PFSK-1 (cell line): Measurements from ENCODE around the gene NLN.

Experiments used
- FOXP2 ChIP-seq: optimal IDR thresholded peaks from 2 replicates; pipeline ENCODE3; 2011; ENCODE audit warnings: borderline replicate concordance, control low read depth, inconsistent platforms; ENCODE audit not compliant: insufficient read depth; ENCODE audit errors: extremely low read length, extremely low read depth
- POLR2AphosphoS5 ChIP-seq: IDR thresholded peaks from 2 replicates; pipeline ENCODE4 v1.6.1; 2012; ENCODE audit warnings: low read depth, mild to moderate bottlenecking, control low read depth, low read length, moderate library complexity
- REST ChIP-seq, 2 experiments: IDR thresholded peaks; 2 replicates each; pipeline versions ENCODE4 v1.6.1 to v1.8.0; 2011 to 2012; ENCODE audit warnings: low read depth in 2 of 2, low read length in 2 of 2, control low read depth in 1 of 2, inconsistent platforms in 1 of 2, mild to moderate bottlenecking in 1 of 2, moderate library complexity in 1 of 2; ENCODE audit not compliant: insufficient read depth in 1 of 2
- SIN3A ChIP-seq: IDR thresholded peaks from 2 replicates; pipeline ENCODE4 v1.6.1; 2012; ENCODE audit warnings: mild to moderate bottlenecking, low read length, moderate library complexity, borderline replicate concordance; ENCODE audit not compliant: insufficient read depth
- TAF1 ChIP-seq: IDR thresholded peaks from 2 replicates; pipeline ENCODE4 v1.6.1; 2012; ENCODE audit warnings: low read length, control low read depth, borderline replicate concordance; ENCODE audit not compliant: insufficient read depth

NLN gene

GRCh38 chr5:65833780-65834179 lies 111.8 kb downstream of the NLN start:
- TF ChIP-seq TAF1 (no peak), SIN3A (no peak), REST (IDR thresholded peaks at IDR 0.05; ENCODE audit: insufficient read depth in 1 of 2, low read depth in 2 of 2, low read length in 2 of 2) (no peak), FOXP2 (no peak), POLR2AphosphoS5 (no peak)

- TF ChIP-seq REST (IDR thresholded peaks at IDR 0.05; ENCODE audit: insufficient read depth in 1 of 2, low read depth in 2 of 2, low read length in 2 of 2), result no peak
- no peak for TF ChIP-seq TAF1
- no peak for TF ChIP-seq FOXP2
- TF ChIP-seq SIN3A, result no peak
- TF ChIP-seq POLR2AphosphoS5, result no peak
Observed at GRCh38 chr5:65834306-65834705, 112.3 kb downstream of the NLN start.

- TF ChIP-seq POLR2AphosphoS5 (no peak), FOXP2 (no peak), REST (IDR thresholded peaks at IDR 0.05; ENCODE audit: insufficient read depth in 1 of 2, low read depth in 2 of 2, low read length in 2 of 2) (no peak), SIN3A (no peak), TAF1 (no peak)
Observed at GRCh38 chr5:65835191-65835590, 113.2 kb downstream of the NLN start.

- no peak for TF ChIP-seq POLR2AphosphoS5
- no peak for TF ChIP-seq SIN3A
- no peak for TF ChIP-seq REST (IDR thresholded peaks at IDR 0.05; ENCODE audit: insufficient read depth in 1 of 2, low read depth in 2 of 2, low read length in 2 of 2)
- TF ChIP-seq FOXP2, result no peak
- no peak for TF ChIP-seq TAF1
Observed at GRCh38 chr5:65837139-65837538, 115.1 kb downstream of the NLN start.

GRCh38 chr5:65840071-65840470 lies 118.1 kb downstream of the NLN start:
- TF ChIP-seq REST (IDR thresholded peaks at IDR 0.05; ENCODE audit: insufficient read depth in 1 of 2, low read depth in 2 of 2, low read length in 2 of 2) (no peak), SIN3A (no peak), TAF1 (no peak)
